Ishikawa (cell line): Measurements from ENCODE around the gene ZBTB20.

Experiments used
- CEBPB ChIP-seq: IDR thresholded peaks from 2 replicates; pipeline ENCODE4 v1.6.1; 2012
- CREB1 ChIP-seq: IDR thresholded peaks from 2 replicates; pipeline ENCODE4 v1.6.1; 2012; ENCODE audit warnings: low read depth
- EGR1 ChIP-seq: IDR thresholded peaks from 2 replicates; pipeline ENCODE4 v1.6.1; 2012
- EP300 ChIP-seq: IDR thresholded peaks from 2 replicates; pipeline ENCODE4 v1.6.1; 2012; ENCODE audit warnings: borderline replicate concordance
- FOXM1 ChIP-seq: IDR thresholded peaks from 2 replicates; pipeline ENCODE4 v1.6.1; 2012; ENCODE audit warnings: low read depth, borderline replicate concordance
- MAX ChIP-seq: IDR thresholded peaks from 2 replicates; pipeline ENCODE4 v1.6.1; 2012
- NFIC ChIP-seq: IDR thresholded peaks from 2 replicates; pipeline ENCODE4 v1.6.1; 2012
- RAD21 ChIP-seq: IDR thresholded peaks from 2 replicates; pipeline ENCODE4 v1.6.1; 2012; ENCODE audit warnings: low read depth
- REST ChIP-seq: IDR thresholded peaks from 2 replicates; pipeline ENCODE4 v1.6.1; 2012; ENCODE audit warnings: low read depth, mild to moderate bottlenecking
- TAF1 ChIP-seq: IDR thresholded peaks from 2 replicates; pipeline ENCODE4 v1.6.1; 2012; ENCODE audit warnings: low read depth, mild to moderate bottlenecking
- TCF12 ChIP-seq: IDR thresholded peaks from 2 replicates; pipeline ENCODE4 v1.6.1; 2012; ENCODE audit warnings: low read depth
- TEAD4 ChIP-seq: IDR thresholded peaks from 2 replicates; pipeline ENCODE4 v1.6.1; 2012
- USF1 ChIP-seq: IDR thresholded peaks from 2 replicates; pipeline ENCODE4 v1.6.1; 2012
- YY1 ChIP-seq: IDR thresholded peaks from 2 replicates; pipeline ENCODE4 v1.6.1; 2012; ENCODE audit warnings: low read depth
- ZBTB7A ChIP-seq: IDR thresholded peaks from 2 replicates; pipeline ENCODE4 v1.6.1; 2012; ENCODE audit warnings: low read depth

Gene ZBTB20

GRCh38 chr3:115084686-115085085 lies 62.4 kb downstream of the ZBTB20 start:
- no peak for TF ChIP-seq CEBPB
- TF ChIP-seq TCF12: no peak
- TF ChIP-seq CREB1: no peak
- TF ChIP-seq MAX: no peak
- no peak for TF ChIP-seq USF1
- no peak for TF ChIP-seq ZBTB7A
- no peak for TF ChIP-seq YY1
- no peak for TF ChIP-seq NFIC
- TF ChIP-seq TAF1: no peak
- TF ChIP-seq REST: no peak
- TF ChIP-seq FOXM1: no peak
- TF ChIP-seq EGR1: no peak
- TF ChIP-seq RAD21: no peak
- no peak for TF ChIP-seq EP300
- no peak for TF ChIP-seq TEAD4

- TF ChIP-seq MAX: no peak
- TF ChIP-seq EGR1: no peak
- TF ChIP-seq REST: no peak
- no peak for TF ChIP-seq EP300
- no peak for TF ChIP-seq NFIC
- no peak for TF ChIP-seq CREB1
- TF ChIP-seq TEAD4: no peak
- no peak for TF ChIP-seq TCF12
- no peak for TF ChIP-seq USF1
Observed at GRCh38 chr3:115082260-115082659, 64.8 kb downstream of the ZBTB20 start.

GRCh38 chr3:115081444-115081843 lies 65.6 kb downstream of the ZBTB20 start:
- TF ChIP-seq REST (no peak), USF1 (no peak), EP300 (no peak), RAD21 (no peak), FOXM1 (no peak), NFIC (no peak), MAX (no peak), YY1 (no peak)

- TF ChIP-seq YY1: no peak
- TF ChIP-seq TCF12: no peak
- no peak for TF ChIP-seq TAF1
- no peak for TF ChIP-seq NFIC
- no peak for TF ChIP-seq USF1
- TF ChIP-seq CREB1: no peak
- TF ChIP-seq FOXM1: no peak
- TF ChIP-seq EGR1: no peak
- TF ChIP-seq ZBTB7A: no peak
- TF ChIP-seq RAD21: no peak
- TF ChIP-seq MAX: no peak
- no peak for TF ChIP-seq EP300
Observed at GRCh38 chr3:115077501-115078250, 69.4 kb downstream of the ZBTB20 start.
